CD4-positive, alpha-beta T cell treated with Interleukin-12 subunit alpha and Interleukin-12 subunit beta, for 1 hour (primary cell): ENCODE data around the gene SIRPB1.
"Not testable (repeated sequence)": the region's sequence is repeated elsewhere in the genome, so short reads cannot be mapped to it uniquely, and the experiment has no call there.

Experiments used
- DNase-seq: peaks from one replicate; pipeline ENCODE4 v3.0.0-alpha.2; 2020

SIRPB1 gene

GRCh38 chr20:1588533-1589460 is 31.0 kb downstream of the SIRPB1 start:
- DNase-seq = no peak

- no peak for DNase-seq
Measured at GRCh38 chr20:1587781-1588532, 31.9 kb downstream of the SIRPB1 start.

GRCh38 chr20:1579488-1579887 is 40.3 kb downstream of the SIRPB1 start:
- no peak for DNase-seq

- no peak for DNase-seq
Measured at GRCh38 chr20:1577906-1578305, 41.9 kb downstream of the SIRPB1 start.

- not testable (repeated sequence) for DNase-seq
Measured at GRCh38 chr20:1577313-1577712, 42.5 kb downstream of the SIRPB1 start.

- DNase-seq = no peak
Measured at GRCh38 chr20:1576641-1577040, 43.2 kb downstream of the SIRPB1 start.

- DNase-seq = not testable (repeated sequence)
Measured at GRCh38 chr20:1576003-1576402, 43.8 kb downstream of the SIRPB1 start.

GRCh38 chr20:1571583-1571982 is 48.2 kb downstream of the SIRPB1 start:
- DNase-seq = not testable (repeated sequence)
